HG03175 (cell line): ENCODE data around the gene KIF3C.
A peak's percentile ranks its signal among the peaks of the same experiment; 100 is the strongest.

Experiments
- ATAC-seq: cut with Tn5 transposase; IDR thresholded peaks from one replicate; pipeline ENCODE4 v1.9.1; 2021; ENCODE audit warnings: mild to moderate bottlenecking, moderate library complexity; ENCODE audit not compliant: unreplicated experiment

KIF3C gene

DNA sequence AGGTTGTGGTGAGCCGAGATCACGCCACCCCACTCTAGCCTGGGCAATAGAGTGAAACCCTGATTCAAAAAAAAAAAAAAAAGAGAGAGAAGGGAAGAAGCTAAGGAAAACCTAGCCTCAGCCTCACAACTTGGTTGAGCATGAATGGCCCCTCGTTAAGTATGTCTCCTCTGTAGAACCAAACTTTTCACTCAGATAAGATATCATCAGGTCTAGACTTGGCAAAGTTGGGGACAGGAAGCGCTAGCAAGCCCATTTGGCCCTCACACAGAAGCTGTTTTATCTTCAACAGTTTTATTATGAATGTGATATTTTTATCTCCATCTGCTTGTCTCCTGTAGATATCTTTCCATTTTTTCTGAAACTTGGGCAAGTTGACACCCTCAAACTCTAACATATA is 100.5 kb downstream of the KIF3C start:
- no peak for ATAC-seq

DNA sequence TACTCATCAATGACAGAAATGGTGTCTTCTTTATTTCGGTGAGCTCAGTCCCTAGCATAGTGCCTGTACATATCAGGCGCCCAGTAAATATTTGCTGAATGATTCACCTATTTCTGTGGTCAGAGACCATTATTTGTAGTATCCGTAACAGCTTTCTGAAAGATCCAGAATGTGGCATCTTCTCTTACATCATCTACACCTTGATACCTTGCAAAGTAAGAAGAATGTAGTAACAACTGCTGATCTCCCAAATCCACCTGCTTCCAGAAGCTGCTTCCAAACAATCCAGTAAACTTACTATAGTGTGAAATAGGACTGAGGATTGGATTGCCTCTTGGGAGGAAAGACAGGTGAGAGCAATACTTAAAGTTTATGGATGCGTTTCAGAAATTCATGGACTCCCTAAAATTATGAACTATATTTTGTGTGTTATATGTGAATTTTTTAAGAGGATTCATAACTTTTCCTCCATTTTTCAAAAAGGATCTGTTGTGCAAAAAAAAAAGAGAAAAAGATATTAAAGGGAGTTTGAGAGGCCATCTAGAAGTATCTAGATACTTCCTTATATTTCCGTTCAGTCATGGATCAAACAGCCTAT is 103.1 kb downstream of the KIF3C start:
- no peak for ATAC-seq

GRCh38 chr2:25878361-25879132 is 103.8 kb downstream of the KIF3C start, which contains the start of gene ASXL2:
TSS of gene ASXL2 (minus strand) at chr2:25878487. CDS start at chr2:25878222, 265 bp downstream.
- peak; percentile 91 for ATAC-seq

- ATAC-seq = peak; percentile 60
These were observed 104.6 kb downstream of the KIF3C start for GRCh38 chr2:25877431-25878360.
